ENCODE data around the gene TRERF1.

DNA sequence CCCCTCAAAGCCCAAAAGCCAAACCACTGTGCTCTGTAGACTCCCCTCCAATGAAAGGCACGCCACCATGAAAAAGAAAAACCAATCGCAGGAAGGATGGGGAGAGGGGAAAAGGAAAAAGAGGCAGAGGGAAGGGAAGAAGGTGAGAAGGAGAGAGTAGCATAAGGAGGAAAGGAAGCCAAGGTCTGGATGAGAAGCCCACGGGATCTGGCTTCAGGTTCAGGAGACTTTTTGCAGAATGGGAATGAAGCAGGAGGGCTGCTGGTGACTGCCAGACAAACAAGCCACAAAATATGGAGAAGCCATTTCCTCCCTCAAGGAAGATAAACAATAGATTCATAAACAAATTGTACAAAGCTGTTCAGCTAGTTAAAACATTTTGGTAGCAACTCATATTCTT lies 155.1 kb downstream of the TRERF1 start:
- TF ChIP-seq YY1 (tag by site-specific recombination; IDR thresholded peaks at IDR 0.05) (no peak), ZNF837 (tag by site-specific recombination; IDR thresholded peaks at IDR 0.05) (no peak), SP3 (tag by site-specific recombination; IDR thresholded peaks at IDR 0.05) (no peak), ZFP41 (tag by site-specific recombination; IDR thresholded peaks at IDR 0.05; ENCODE audit: borderline replicate concordance) (no peak), ZNF114 (tag by site-specific recombination; IDR thresholded peaks at IDR 0.05) (no peak), ZNF138 (tag by site-specific recombination; IDR thresholded peaks at IDR 0.05; ENCODE audit: borderline replicate concordance) (no peak)
- TF ChIP-seq, protein P1, sequence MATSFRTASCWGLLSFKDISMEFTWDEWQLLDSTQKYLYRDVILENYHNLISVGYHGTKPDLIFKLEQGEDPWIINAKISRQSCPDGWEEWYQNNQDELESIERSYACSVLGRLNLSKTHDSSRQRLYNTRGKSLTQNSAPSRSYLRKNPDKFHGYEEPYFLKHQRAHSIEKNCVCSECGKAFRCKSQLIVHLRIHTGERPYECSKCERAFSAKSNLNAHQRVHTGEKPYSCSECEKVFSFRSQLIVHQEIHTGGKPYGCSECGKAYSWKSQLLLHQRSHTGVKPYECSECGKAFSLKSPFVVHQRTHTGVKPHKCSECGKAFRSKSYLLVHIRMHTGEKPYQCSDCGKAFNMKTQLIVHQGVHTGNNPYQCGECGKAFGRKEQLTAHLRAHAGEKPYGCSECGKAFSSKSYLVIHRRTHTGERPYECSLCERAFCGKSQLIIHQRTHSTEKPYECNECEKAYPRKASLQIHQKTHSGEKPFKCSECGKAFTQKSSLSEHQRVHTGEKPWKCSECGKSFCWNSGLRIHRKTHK (tag by site-specific recombination; IDR thresholded peaks at IDR 0.05): no peak
- TF ChIP-seq, protein P2, sequence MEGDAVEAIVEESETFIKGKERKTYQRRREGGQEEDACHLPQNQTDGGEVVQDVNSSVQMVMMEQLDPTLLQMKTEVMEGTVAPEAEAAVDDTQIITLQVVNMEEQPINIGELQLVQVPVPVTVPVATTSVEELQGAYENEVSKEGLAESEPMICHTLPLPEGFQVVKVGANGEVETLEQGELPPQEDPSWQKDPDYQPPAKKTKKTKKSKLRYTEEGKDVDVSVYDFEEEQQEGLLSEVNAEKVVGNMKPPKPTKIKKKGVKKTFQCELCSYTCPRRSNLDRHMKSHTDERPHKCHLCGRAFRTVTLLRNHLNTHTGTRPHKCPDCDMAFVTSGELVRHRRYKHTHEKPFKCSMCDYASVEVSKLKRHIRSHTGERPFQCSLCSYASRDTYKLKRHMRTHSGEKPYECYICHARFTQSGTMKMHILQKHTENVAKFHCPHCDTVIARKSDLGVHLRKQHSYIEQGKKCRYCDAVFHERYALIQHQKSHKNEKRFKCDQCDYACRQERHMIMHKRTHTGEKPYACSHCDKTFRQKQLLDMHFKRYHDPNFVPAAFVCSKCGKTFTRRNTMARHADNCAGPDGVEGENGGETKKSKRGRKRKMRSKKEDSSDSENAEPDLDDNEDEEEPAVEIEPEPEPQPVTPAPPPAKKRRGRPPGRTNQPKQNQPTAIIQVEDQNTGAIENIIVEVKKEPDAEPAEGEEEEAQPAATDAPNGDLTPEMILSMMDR (tag by site-specific recombination; IDR thresholded peaks at IDR 0.05): no peak
- TF ChIP-seq, protein P3, sequence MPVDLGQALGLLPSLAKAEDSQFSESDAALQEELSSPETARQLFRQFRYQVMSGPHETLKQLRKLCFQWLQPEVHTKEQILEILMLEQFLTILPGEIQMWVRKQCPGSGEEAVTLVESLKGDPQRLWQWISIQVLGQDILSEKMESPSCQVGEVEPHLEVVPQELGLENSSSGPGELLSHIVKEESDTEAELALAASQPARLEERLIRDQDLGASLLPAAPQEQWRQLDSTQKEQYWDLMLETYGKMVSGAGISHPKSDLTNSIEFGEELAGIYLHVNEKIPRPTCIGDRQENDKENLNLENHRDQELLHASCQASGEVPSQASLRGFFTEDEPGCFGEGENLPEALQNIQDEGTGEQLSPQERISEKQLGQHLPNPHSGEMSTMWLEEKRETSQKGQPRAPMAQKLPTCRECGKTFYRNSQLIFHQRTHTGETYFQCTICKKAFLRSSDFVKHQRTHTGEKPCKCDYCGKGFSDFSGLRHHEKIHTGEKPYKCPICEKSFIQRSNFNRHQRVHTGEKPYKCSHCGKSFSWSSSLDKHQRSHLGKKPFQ (tag by site-specific recombination; IDR thresholded peaks at IDR 0.05): no peak
- TF ChIP-seq, protein P4, sequence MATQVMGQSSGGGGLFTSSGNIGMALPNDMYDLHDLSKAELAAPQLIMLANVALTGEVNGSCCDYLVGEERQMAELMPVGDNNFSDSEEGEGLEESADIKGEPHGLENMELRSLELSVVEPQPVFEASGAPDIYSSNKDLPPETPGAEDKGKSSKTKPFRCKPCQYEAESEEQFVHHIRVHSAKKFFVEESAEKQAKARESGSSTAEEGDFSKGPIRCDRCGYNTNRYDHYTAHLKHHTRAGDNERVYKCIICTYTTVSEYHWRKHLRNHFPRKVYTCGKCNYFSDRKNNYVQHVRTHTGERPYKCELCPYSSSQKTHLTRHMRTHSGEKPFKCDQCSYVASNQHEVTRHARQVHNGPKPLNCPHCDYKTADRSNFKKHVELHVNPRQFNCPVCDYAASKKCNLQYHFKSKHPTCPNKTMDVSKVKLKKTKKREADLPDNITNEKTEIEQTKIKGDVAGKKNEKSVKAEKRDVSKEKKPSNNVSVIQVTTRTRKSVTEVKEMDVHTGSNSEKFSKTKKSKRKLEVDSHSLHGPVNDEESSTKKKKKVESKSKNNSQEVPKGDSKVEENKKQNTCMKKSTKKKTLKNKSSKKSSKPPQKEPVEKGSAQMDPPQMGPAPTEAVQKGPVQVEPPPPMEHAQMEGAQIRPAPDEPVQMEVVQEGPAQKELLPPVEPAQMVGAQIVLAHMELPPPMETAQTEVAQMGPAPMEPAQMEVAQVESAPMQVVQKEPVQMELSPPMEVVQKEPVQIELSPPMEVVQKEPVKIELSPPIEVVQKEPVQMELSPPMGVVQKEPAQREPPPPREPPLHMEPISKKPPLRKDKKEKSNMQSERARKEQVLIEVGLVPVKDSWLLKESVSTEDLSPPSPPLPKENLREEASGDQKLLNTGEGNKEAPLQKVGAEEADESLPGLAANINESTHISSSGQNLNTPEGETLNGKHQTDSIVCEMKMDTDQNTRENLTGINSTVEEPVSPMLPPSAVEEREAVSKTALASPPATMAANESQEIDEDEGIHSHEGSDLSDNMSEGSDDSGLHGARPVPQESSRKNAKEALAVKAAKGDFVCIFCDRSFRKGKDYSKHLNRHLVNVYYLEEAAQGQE (tag by site-specific recombination; IDR thresholded peaks at IDR 0.05): no peak
